K562 (cell line): ENCODE measurements around the gene RPS17. TPM values are rescaled to one million over a fixed set of nuclear protein-coding genes. Genes with fewer than 3 reads are reported as not detected.

Source experiments
- ARID1B ChIP-seq: fragments of 450-650 bp; IDR thresholded peaks from 2 replicates; pipeline ENCODE4 v1.6.1; 2016; ENCODE audit warnings: antibody characterized with exemption, mild to moderate bottlenecking, inconsistent platforms
- BMI1 ChIP-seq: fragments of 150-350 bp; IDR thresholded peaks from 2 replicates; pipeline ENCODE4 v1.6.1; 2014; ENCODE audit warnings: low read length
- CBFA2T3 ChIP-seq: fragments of 450-650 bp; IDR thresholded peaks from 2 replicates; pipeline ENCODE4 v1.6.1; 2017
- CBX2 ChIP-seq: fragments of 200-600 bp; sonication (generic); IDR thresholded peaks from one replicate; pipeline ENCODE4 v1.6.1; 2012; ENCODE audit warnings: mild to moderate bottlenecking, low read length, inconsistent platforms; ENCODE audit not compliant: insufficient read depth, poor library complexity, severe bottlenecking
- CEBPG ChIP-seq, 3 experiments: fragments of 200-800 bp in 1 of 3; sonication (Bioruptor generic) in 1 of 3; sonication (generic) in 1 of 3; formaldehyde crosslinking in 1 of 3; IDR thresholded peaks in 2 of 3; conservative IDR thresholded peaks in 1 of 3; 2 replicates each; pipeline versions ENCODE4 v1.6.1 to v1.8.0; 2016 to 2022; ENCODE audit warnings: missing compliant biosample characterization in 2 of 3, missing genetic modification characterization in 2 of 3, mild to moderate bottlenecking in 1 of 3, missing genetic modification reagents in 1 of 3
- COPS2 ChIP-seq: fragments of 450-650 bp; conservative IDR thresholded peaks from 2 replicates; pipeline ENCODE4 v1.6.1; 2016; ENCODE audit warnings: mild to moderate bottlenecking, moderate library complexity
- GATAD2B ChIP-seq: fragments of 450-650 bp; IDR thresholded peaks from 2 replicates; pipeline ENCODE4 v1.6.1; 2017; ENCODE audit warnings: mild to moderate bottlenecking, borderline replicate concordance
- HDAC1 ChIP-seq, 2 experiments: fragments of 450-650 bp; IDR thresholded peaks; 2 replicates each; pipeline ENCODE4 v1.6.1; 2016 to 2017; ENCODE audit warnings: inconsistent platforms in 1 of 2, mild to moderate bottlenecking in 1 of 2, moderate library complexity in 1 of 2
- JUND ChIP-seq, 2 experiments: IDR thresholded peaks; 2 replicates in 1 of 2; 3 replicates in 1 of 2; pipeline ENCODE4 v1.6.1; 2011; ENCODE audit warnings: borderline replicate concordance in 2 of 2, low read depth in 2 of 2, low read length in 2 of 2, improper control_type of control experiment in 1 of 2, missing biosample characterization in 1 of 2, missing genetic modification characterization in 1 of 2, missing genetic modification reagents in 1 of 2
- MCM2 ChIP-seq: fragments of 450-650 bp; IDR thresholded peaks from 2 replicates; pipeline ENCODE4 v1.6.1; 2017; ENCODE audit warnings: low read depth, mild to moderate bottlenecking
- MEF2D ChIP-seq: conservative IDR thresholded peaks from 2 replicates; pipeline ENCODE4 v1.6.1; 2016; ENCODE audit warnings: low read depth, missing genetic modification characterization, missing compliant biosample characterization
- NCOA1 ChIP-seq: fragments of 450-650 bp; IDR thresholded peaks from 2 replicates; pipeline ENCODE4 v1.6.1; 2016; ENCODE audit warnings: low read depth
- NR2F6 ChIP-seq: fragments of 450-650 bp; formaldehyde crosslinking; IDR thresholded peaks from 2 replicates; pipeline ENCODE4 v1.4.0; 2020; ENCODE audit warnings: mild to moderate bottlenecking
- PPARD ChIP-seq: fragments of 250-450 bp; sonication (Bioruptor Pico); IDR thresholded peaks from 2 replicates; pipeline ENCODE4 v1.8.0; 2022; ENCODE audit warnings: inconsistent platforms, mild to moderate bottlenecking, moderate library complexity
- SMARCA4 ChIP-seq: fragments of 450-650 bp; IDR thresholded peaks from 2 replicates; pipeline ENCODE4 v1.6.1; 2016
- SMARCE1 ChIP-seq: fragments of 450-650 bp; IDR thresholded peaks from 2 replicates; pipeline ENCODE4 v1.7.1; 2016; ENCODE audit warnings: mild to moderate bottlenecking
- ZNF274 ChIP-seq: IDR thresholded peaks from 2 replicates; pipeline ENCODE4 v1.6.1; 2011; ENCODE audit warnings: low read depth, mild to moderate bottlenecking, low read length, moderate library complexity, borderline replicate concordance
- polyA plus RNA-seq, 8 experiments: library from polyadenylated mRNA; depleted of rRNA in 4 of 8; stranded (reverse) in 5 of 8; unstranded in 3 of 8; fragments of >200 nt; fragmentation: Nextera tagmentation in 2 of 8; fragmentation: Illumina TruSeq in 1 of 8; extraction: Ambion mirVana in 2 of 8; extraction: Trizol in 1 of 8; gene quantifications; 2 replicates each; pipeline versions ENCODE4 v1.2.1 to v1.2.3, GENCODE V29; 2011 to 2014; ENCODE audit warnings: inconsistent platforms in 1 of 8, missing spikeins in 1 of 8
- total RNA-seq, 7 experiments: library from RNA; depleted of rRNA in 6 of 7; stranded (reverse); fragments of >200 nt in 6 of 7; fragmentation: Illumina TruSeq in 2 of 7; extraction: Trizol in 2 of 7; gene quantifications; 2 replicates each; pipeline versions ENCODE4 v1.2.1 to v1.2.3, GENCODE V29; 2011 to 2021; ENCODE audit warnings: low replicate concordance in 1 of 7
- TF ChIP-seq, protein P1 (sequence below): fragments of 200-800 bp; sonication (Bioruptor generic); IDR thresholded peaks from 2 replicates; pipeline ENCODE4 v1.6.1; 2017; ENCODE audit warnings: missing genetic modification characterization, missing compliant biosample characterization
- TF ChIP-seq, protein P2 (sequence below): sonication (generic); formaldehyde crosslinking; IDR thresholded peaks from 2 replicates; pipeline ENCODE4 v1.9.0; 2022; ENCODE audit warnings: mild to moderate bottlenecking, missing genetic modification reagents
- TF ChIP-seq, protein P3 (sequence below), 2 experiments: fragments of 200-800 bp in 1 of 2; sonication (Bioruptor generic) in 1 of 2; sonication (generic) in 1 of 2; formaldehyde crosslinking in 1 of 2; IDR thresholded peaks in 1 of 2; conservative IDR thresholded peaks in 1 of 2; 2 replicates each; pipeline versions ENCODE4 v1.5.0 to v1.6.1; 2016 to 2020; ENCODE audit warnings: missing compliant biosample characterization in 1 of 2, missing genetic modification characterization in 1 of 2, missing genetic modification reagents in 1 of 2
- TF ChIP-seq, protein P4 (sequence below): fragments of 250-450 bp; sonication (Bioruptor Pico); IDR thresholded peaks from 2 replicates; pipeline ENCODE4 v1.5.0; 2020; ENCODE audit warnings: mild to moderate bottlenecking, borderline replicate concordance
- TF ChIP-seq, protein P5 (sequence below): sonication (generic); formaldehyde crosslinking; IDR thresholded peaks from 2 replicates; pipeline ENCODE4 v1.8.1; 2023; ENCODE audit warnings: mild to moderate bottlenecking, missing genetic modification reagents

The RPS17 gene
- total and polyA plus RNA-seq, 9 of the 15 experiments (the other 6 are each of a cell fraction or from before 2014, with no cell fraction given): 1,988 to 6,515 (median 5,229) TPM

DNA sequence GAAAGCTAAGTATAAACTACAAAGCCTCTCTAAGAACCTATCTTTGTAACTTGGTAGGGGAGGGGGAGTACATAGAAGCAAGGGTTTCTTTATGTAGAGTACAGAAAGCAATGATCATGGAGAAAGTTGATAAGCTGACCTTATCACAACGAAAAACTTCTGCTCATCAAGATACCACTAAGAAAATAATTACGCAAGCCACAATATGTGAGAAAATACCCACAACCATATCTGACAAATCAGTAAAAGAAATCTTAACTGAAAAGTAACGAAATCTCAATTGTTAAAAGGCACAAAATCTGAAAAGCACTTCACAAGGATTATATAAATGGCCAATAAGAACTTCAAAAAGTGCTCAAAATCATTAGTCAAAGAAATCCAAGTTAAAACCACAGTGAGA, 35.1 kb upstream of the RPS17 start (continued):
- TF ChIP-seq, protein P1, sequence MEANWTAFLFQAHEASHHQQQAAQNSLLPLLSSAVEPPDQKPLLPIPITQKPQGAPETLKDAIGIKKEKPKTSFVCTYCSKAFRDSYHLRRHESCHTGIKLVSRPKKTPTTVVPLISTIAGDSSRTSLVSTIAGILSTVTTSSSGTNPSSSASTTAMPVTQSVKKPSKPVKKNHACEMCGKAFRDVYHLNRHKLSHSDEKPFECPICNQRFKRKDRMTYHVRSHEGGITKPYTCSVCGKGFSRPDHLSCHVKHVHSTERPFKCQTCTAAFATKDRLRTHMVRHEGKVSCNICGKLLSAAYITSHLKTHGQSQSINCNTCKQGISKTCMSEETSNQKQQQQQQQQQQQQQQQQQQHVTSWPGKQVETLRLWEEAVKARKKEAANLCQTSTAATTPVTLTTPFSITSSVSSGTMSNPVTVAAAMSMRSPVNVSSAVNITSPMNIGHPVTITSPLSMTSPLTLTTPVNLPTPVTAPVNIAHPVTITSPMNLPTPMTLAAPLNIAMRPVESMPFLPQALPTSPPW (CRISPR knock-in tag): peak; percentile 27; the same call in 1 of the 2 replicates
- TF ChIP-seq CEBPG (CRISPR knock-in tag; IDR thresholded peaks at IDR 0.05) (no peak), CEBPG (tag; conservative IDR thresholded peaks at IDR 0.05 in 1 of 2, IDR thresholded peaks at IDR 0.05 in 1 of 2) (peak in 1 of 2 experiments; percentile 44; a peak in 1 of 4 replicates), MCM2 (no peak), CBX2 (no peak), CBFA2T3 (peak; percentile 58), BMI1 (no peak), JUND (IDR thresholded peaks at IDR 0.05; ENCODE audit: borderline replicate concordance, low read depth, low read length) (0 out of 2 replicates have a peak, but pooled peaks have one; percentile 11), JUND (tag; IDR thresholded peaks at IDR 0.05; ENCODE audit: borderline replicate concordance, low read depth, low read length) (no peak), ARID1B (peak; percentile 73), GATAD2B (no peak), MEF2D (tag) (no peak), SMARCA4 (peak; percentile 19; the same call in 1 of the 2 replicates), NR2F6 (no peak), PPARD (CRISPR knock-in tag) (no peak), COPS2 (no peak), NCOA1 (no peak), SMARCE1 (peak; percentile 56; the same call in 1 of the 2 replicates), ZNF274 (no peak), HDAC1 (IDR thresholded peaks at IDR 0.05) (0 out of 4 replicates have a peak, but pooled peaks of 1 of the 2 experiments have one; percentile 24)
- TF ChIP-seq, protein P2, sequence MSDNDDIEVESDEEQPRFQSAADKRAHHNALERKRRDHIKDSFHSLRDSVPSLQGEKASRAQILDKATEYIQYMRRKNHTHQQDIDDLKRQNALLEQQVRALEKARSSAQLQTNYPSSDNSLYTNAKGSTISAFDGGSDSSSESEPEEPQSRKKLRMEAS: no peak
- TF ChIP-seq, protein P3, sequence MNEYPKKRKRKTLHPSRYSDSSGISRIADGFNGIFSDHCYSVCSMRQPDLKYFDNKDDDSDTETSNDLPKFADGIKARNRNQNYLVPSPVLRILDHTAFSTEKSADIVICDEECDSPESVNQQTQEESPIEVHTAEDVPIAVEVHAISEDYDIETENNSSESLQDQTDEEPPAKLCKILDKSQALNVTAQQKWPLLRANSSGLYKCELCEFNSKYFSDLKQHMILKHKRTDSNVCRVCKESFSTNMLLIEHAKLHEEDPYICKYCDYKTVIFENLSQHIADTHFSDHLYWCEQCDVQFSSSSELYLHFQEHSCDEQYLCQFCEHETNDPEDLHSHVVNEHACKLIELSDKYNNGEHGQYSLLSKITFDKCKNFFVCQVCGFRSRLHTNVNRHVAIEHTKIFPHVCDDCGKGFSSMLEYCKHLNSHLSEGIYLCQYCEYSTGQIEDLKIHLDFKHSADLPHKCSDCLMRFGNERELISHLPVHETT (CRISPR knock-in tag; conservative IDR thresholded peaks at IDR 0.05 in 1 of 2, IDR thresholded peaks at IDR 0.05 in 1 of 2): no peak
- TF ChIP-seq, protein P4, sequence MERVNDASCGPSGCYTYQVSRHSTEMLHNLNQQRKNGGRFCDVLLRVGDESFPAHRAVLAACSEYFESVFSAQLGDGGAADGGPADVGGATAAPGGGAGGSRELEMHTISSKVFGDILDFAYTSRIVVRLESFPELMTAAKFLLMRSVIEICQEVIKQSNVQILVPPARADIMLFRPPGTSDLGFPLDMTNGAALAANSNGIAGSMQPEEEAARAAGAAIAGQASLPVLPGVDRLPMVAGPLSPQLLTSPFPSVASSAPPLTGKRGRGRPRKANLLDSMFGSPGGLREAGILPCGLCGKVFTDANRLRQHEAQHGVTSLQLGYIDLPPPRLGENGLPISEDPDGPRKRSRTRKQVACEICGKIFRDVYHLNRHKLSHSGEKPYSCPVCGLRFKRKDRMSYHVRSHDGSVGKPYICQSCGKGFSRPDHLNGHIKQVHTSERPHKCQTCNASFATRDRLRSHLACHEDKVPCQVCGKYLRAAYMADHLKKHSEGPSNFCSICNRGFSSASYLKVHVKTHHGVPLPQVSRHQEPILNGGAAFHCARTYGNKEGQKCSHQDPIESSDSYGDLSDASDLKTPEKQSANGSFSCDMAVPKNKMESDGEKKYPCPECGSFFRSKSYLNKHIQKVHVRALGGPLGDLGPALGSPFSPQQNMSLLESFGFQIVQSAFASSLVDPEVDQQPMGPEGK (CRISPR knock-in tag): no peak
- TF ChIP-seq, protein P5, sequence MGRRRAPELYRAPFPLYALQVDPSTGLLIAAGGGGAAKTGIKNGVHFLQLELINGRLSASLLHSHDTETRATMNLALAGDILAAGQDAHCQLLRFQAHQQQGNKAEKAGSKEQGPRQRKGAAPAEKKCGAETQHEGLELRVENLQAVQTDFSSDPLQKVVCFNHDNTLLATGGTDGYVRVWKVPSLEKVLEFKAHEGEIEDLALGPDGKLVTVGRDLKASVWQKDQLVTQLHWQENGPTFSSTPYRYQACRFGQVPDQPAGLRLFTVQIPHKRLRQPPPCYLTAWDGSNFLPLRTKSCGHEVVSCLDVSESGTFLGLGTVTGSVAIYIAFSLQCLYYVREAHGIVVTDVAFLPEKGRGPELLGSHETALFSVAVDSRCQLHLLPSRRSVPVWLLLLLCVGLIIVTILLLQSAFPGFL (CRISPR knock-in tag): no peak
